Lower leg skin (tissue), 3 donors: ENCODE data around the gene GATA2.

ENCODE experiments used
- CTCF ChIP-seq, 3 donors: fragments of 450-650 bp; IDR thresholded peaks; one replicate each; pipeline ENCODE4 v1.5.1; 2016; ENCODE audit warnings: antibody characterized with exemption in 3 of 3, mild to moderate bottlenecking in 3 of 3, moderate library complexity in 2 of 3
- POLR2A ChIP-seq, 2 donors: fragments of 450-650 bp; IDR thresholded peaks; one replicate each; pipeline ENCODE4 v1.6.1; 2016 to 2017; ENCODE audit warnings: antibody characterized with exemption in 2 of 2, mild to moderate bottlenecking in 1 of 2, moderate library complexity in 1 of 2

- TF ChIP-seq CTCF (IDR thresholded peaks at IDR 0.05) (no peak), POLR2A (IDR thresholded peaks at IDR 0.05) (no peak)
Measured at GRCh38 chr3:128435058-128435457, 57.9 kb downstream of the GATA2 start.
